OCI-LY1 (cell line): ENCODE data around the gene RTL10.
"Not testable (repeated sequence)": the region's sequence is repeated elsewhere in the genome, so short reads cannot be mapped to it uniquely, and the experiment has no call there.

Experiments used
- H2AFZ ChIP-seq: fragments of 200-600 bp; sonication (generic), shearing (Covaris generic); 2 replicates; pipeline ENCODE4 v1.6.0; 2014; ENCODE audit warnings: antibody characterized with exemption, mild to moderate bottlenecking, low read length
- H3F3A ChIP-seq: fragments of 200-600 bp; sonication (generic), shearing (Covaris generic); 2 replicates; pipeline ENCODE4 v1.6.0; 2014; ENCODE audit warnings: mild to moderate bottlenecking, antibody characterized with exemption, low read length, moderate library complexity; ENCODE audit not compliant: insufficient read depth
- H3K27ac ChIP-seq: fragments of 200-600 bp; sonication (generic); 2 replicates; pipeline ENCODE4 v1.5.1; 2014; ENCODE audit warnings: low read length, mixed run types, mild to moderate bottlenecking, low read depth; ENCODE audit not compliant: poor library complexity, severe bottlenecking
- H3K27me3 ChIP-seq: fragments of 200-600 bp; sonication (generic); 2 replicates; pipeline ENCODE4 v1.6.0; 2014; ENCODE audit warnings: antibody characterized with exemption, mild to moderate bottlenecking, low read length, moderate library complexity; ENCODE audit not compliant: insufficient read depth
- H3K36me3 ChIP-seq: fragments of 200-600 bp; sonication (generic); 2 replicates; pipeline ENCODE4 v1.6.1; 2014; ENCODE audit warnings: mild to moderate bottlenecking, antibody characterized with exemption, low read length, moderate library complexity, mixed read lengths; ENCODE audit not compliant: insufficient read depth
- H3K4me1 ChIP-seq: fragments of 200-600 bp; sonication (generic); 2 replicates; pipeline ENCODE4 v1.5.1; 2014; ENCODE audit warnings: mild to moderate bottlenecking, low read length, moderate library complexity; ENCODE audit not compliant: insufficient read depth, severe bottlenecking
- H3K4me2 ChIP-seq: fragments of 200-600 bp; sonication (generic), shearing (Covaris generic); 2 replicates; pipeline ENCODE4 v1.6.1; 2014; ENCODE audit warnings: low read length
- H3K4me3 ChIP-seq: fragments of 200-600 bp; sonication (generic); 2 replicates; pipeline ENCODE4 v1.5.1; 2014; ENCODE audit warnings: low read length, low read depth, mild to moderate bottlenecking, mixed read lengths; ENCODE audit not compliant: poor library complexity, severe bottlenecking
- H3K79me2 ChIP-seq: fragments of 200-600 bp; shearing (Covaris generic); 2 replicates; pipeline ENCODE4 v1.6.1; 2016; ENCODE audit warnings: mixed run types, low read length, mixed read lengths; ENCODE audit not compliant: insufficient read depth
- H3K9ac ChIP-seq: fragments of 200-600 bp; sonication (generic), shearing (Covaris generic); 2 replicates; pipeline ENCODE4 v1.6.1; 2014; ENCODE audit warnings: mild to moderate bottlenecking, low read length, mixed read lengths
- H3K9me2 ChIP-seq: fragments of 200-600 bp; sonication (generic), shearing (Covaris generic); 2 replicates; pipeline ENCODE4 v1.6.1; 2014; ENCODE audit warnings: low read depth, mild to moderate bottlenecking, low read length, mixed read lengths
- H3K9me3 ChIP-seq: fragments of 200-600 bp; shearing (Covaris generic); 2 replicates; pipeline ENCODE4 v1.6.1; 2014; ENCODE audit warnings: low read length, mixed read lengths
- H4K20me1 ChIP-seq: fragments of 200-600 bp; sonication (generic), shearing (Covaris generic); 2 replicates; pipeline ENCODE4 v1.6.0; 2016; ENCODE audit warnings: mild to moderate bottlenecking, low read length; ENCODE audit not compliant: insufficient read depth
- EZH2 ChIP-seq: fragments of 200-600 bp; sonication (generic), shearing (Covaris generic); IDR thresholded peaks from 2 replicates; pipeline ENCODE4 v1.8.0; 2017; ENCODE audit warnings: borderline replicate concordance, mixed run types, mild to moderate bottlenecking, antibody characterized with exemption, low read length, moderate library complexity, mixed read lengths
- TF ChIP-seq, protein P1 (sequence below): fragments of 200-600 bp; sonication (generic), shearing (Covaris generic); IDR thresholded peaks from 2 replicates; pipeline ENCODE4 v1.5.1; 2017; ENCODE audit warnings: mild to moderate bottlenecking, antibody characterized with exemption, low read length, moderate library complexity, mixed read lengths

The RTL10 gene

DNA sequence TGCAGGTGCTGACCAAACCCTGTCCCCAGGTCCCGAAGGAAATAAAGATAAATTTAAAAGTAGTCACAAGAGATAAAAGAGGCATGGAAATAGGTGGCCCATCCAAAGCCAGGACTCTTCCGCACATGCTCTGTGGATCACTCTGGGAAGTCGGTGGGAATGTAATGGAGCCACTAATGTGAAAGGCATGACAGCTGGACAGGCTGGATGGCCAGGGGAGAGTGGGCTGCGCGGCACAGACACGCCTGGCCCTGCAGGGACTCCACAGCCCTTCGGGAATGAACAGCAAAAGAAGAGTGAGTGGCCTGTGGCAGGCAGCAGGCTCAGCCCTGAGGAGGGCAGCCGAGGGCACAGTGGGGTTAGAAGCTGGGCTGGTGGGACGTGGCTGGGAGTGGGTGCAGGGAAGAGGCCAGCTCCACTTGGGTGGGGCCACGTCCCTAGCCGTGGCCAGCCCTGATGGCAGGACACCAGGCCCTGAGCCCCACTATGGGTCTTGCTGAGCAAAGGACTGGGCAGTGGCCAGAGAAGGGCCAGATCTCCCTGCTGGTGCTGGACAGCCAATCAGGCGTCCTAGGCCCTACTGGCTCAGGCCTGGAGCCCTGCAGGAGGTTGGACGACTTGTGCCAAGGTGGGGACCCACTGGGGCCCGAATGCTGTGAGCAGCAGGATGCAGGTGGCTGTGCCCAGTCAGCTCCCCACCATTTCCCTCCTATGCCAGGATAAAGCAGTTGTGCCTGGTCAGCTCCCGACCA lies 31.3 kb upstream of the RTL10 start:
- Histone ChIP-seq H3K9me3 (no peaks in the 10 kb centered on the region), H3K79me2 (no peaks in the 10 kb centered on the region), H3K27me3 (no peaks in the 10 kb centered on the region), H4K20me1 (no peaks in the 10 kb centered on the region), H3K9me2 (no peaks in the 10 kb centered on the region), H3K27ac (peak overlapping the region; percentile 93), H3F3A (no peaks in the 10 kb centered on the region), H3K4me3 (no peak overlapping the region), H3K4me1 (peaks cover 35% of the 10 kb centered on the region), H3K9ac (peak overlapping the region; percentile 59; the same call in 1 of the 2 replicates), H3K36me3 (no peaks in the 10 kb centered on the region), H3K4me2 (peak overlapping the region; percentile 60), H2AFZ (no peak overlapping the region)
- TF ChIP-seq EZH2: no peak
- TF ChIP-seq, protein P1, sequence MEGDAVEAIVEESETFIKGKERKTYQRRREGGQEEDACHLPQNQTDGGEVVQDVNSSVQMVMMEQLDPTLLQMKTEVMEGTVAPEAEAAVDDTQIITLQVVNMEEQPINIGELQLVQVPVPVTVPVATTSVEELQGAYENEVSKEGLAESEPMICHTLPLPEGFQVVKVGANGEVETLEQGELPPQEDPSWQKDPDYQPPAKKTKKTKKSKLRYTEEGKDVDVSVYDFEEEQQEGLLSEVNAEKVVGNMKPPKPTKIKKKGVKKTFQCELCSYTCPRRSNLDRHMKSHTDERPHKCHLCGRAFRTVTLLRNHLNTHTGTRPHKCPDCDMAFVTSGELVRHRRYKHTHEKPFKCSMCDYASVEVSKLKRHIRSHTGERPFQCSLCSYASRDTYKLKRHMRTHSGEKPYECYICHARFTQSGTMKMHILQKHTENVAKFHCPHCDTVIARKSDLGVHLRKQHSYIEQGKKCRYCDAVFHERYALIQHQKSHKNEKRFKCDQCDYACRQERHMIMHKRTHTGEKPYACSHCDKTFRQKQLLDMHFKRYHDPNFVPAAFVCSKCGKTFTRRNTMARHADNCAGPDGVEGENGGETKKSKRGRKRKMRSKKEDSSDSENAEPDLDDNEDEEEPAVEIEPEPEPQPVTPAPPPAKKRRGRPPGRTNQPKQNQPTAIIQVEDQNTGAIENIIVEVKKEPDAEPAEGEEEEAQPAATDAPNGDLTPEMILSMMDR: no peak

DNA sequence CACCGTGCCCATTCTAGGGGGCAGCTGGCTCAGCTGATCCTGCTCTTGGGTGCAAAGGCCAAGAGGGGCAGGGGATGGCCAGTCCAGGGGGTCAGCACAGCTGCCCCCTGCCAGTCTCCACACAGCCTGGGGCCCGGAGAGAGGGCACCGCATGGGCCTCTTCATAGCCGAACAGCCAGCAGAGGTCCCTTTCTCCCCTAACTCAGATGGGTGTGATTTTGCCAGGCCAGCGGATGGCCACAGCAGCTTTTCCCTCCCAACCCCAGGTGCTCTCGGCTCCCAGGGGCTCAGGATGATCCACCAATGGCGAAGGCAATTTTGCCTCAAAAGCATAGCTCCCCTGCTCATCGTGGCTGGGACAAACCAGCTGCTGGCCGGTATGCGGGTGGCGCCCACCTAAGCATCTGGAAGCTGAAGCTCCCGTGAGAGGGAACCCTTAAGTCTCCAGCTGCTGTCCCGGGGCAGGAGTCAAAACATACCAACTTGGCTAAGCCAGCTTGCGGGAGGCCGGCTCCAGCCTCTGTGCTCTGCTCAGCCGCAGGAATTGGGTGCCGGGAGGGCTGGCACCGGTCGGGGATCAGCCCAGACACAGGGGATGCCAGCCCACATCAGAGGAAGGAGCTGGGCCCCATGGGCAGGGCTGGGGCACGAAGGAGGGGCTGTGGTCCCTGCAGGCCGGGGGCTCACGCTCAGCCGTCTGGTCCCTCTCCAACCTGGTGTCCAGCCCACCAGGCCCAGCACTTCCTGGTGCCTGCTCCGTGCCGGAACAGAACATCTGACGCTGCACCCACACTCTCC lies 30.5 kb upstream of the RTL10 start:
- Histone ChIP-seq H3K4me3 (no peak overlapping the region), H3K4me1 (peaks cover 27% of the 10 kb centered on the region), H2AFZ (no peak overlapping the region), H3K79me2 (no peaks in the 10 kb centered on the region), H3K27ac (no peak overlapping the region), H3K27me3 (no peaks in the 10 kb centered on the region), H3K4me2 (no peak overlapping the region), H3K9me3 (no peaks in the 10 kb centered on the region), H3K36me3 (no peaks in the 10 kb centered on the region), H3F3A (no peaks in the 10 kb centered on the region), H3K9me2 (no peaks in the 10 kb centered on the region), H3K9ac (no peak overlapping the region), H4K20me1 (no peaks in the 10 kb centered on the region)
- no peak for TF ChIP-seq EZH2
- TF ChIP-seq, protein P1: no peak

DNA sequence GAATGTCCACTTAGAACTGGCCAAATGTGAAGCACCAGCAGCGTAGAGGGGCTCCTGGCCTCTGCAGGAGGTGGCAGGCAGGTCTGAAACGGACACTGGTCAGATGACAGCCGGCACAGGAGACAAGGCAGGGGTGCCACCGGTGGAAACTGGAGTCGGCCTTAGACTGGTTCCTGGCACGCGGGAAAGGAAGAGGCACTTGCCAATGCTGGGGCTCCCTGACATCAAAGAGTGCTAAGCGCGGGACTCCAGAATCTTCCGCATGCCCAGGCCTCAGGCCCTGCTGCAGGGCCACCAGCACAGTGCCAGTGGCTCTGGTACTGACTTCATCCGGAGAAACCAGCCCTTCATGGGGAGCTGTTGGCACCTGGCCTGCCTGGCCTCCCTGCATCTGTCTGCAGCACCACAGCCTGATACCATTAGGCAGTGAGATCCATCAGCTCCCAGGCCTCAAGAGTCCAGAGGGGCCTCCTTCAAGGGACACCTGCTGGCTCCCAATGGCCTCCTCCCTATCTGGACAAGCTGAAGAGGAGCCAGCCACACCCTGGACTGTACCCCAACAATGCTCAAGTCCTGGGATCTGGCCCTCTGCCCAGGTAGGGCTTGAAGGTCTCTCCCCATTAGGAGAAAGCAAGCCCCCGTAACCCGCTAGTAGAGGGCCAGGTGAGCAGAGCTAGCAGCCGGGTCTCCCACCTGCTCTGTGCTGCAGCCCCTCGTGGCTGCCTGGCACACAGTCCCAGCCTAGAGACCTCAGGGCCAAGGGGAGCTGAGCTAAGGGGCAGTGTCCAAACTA lies 29.7 kb upstream of the RTL10 start:
- Histone ChIP-seq H3K4me3 (no peak overlapping the region), H3K9ac (no peak overlapping the region), H3K9me2 (no peaks in the 10 kb centered on the region), H3K27me3 (no peaks in the 10 kb centered on the region), H4K20me1 (no peaks in the 10 kb centered on the region), H3K9me3 (no peaks in the 10 kb centered on the region), H3K4me1 (peaks cover 20% of the 10 kb centered on the region), H2AFZ (no peak overlapping the region), H3F3A (no peaks in the 10 kb centered on the region), H3K27ac (no peak overlapping the region), H3K79me2 (no peaks in the 10 kb centered on the region), H3K36me3 (no peaks in the 10 kb centered on the region), H3K4me2 (no peak overlapping the region)
- no peak for TF ChIP-seq EZH2
- TF ChIP-seq, protein P1: no peak

DNA sequence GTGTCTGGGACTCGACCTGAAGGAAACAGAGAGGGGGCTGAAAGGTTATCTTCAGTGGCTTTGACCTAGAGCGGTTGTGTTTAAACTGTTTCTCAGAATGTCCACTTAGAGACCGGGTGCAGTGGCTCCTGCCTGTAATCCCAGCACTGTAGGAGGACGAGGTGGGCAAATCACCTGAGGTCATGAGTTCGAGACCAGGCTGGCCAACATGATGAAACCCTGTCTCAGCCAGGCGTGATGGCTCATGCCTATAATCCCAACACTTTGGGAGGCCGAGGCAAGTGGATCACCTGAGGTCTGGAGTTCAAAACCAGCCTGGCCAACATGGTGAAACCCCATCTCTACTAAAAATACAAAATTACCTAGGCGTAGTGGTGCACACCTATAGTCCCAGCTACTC lies 28.8 kb upstream of the RTL10 start:
- H3K9ac ChIP-seq, H3K36me3 ChIP-seq, H3K9me3 ChIP-seq, H3K27me3 ChIP-seq, H2AFZ ChIP-seq, H3K9me2 ChIP-seq, H3K4me3 ChIP-seq, H4K20me1 ChIP-seq, H3K79me2 ChIP-seq, H3K4me2 ChIP-seq, H3K27ac ChIP-seq, H3F3A ChIP-seq: not testable (repeated sequence)
- H3K4me1 ChIP-seq: peaks cover 20% of the 10 kb centered on the region
